Activated naive CD8-positive, alpha-beta T cell treated with anti-CD3 and anti-CD28 coated beads, Interleukin-2, amount 50 U/mL, for 24 hours (primary cell): Measurements from ENCODE around the gene BRD7.

Experiments
- ATAC-seq: fragments of 150-1000 bp; cut with Tn5 transposase; one replicate; pipeline ENCODE4 v1.10.0; 2021
- DNase-seq: peaks from one replicate; pipeline ENCODE4 v3.0.0; 2021
- H3K27ac Mint-ChIP-seq: one replicate; pipeline ENCODE4 v1.8.0; 2021; ENCODE audit warnings: mild to moderate bottlenecking, mixed read lengths
- H3K27me3 Mint-ChIP-seq: one replicate; pipeline ENCODE4 v1.8.0; 2021; ENCODE audit warnings: mixed read lengths
- H3K36me3 Mint-ChIP-seq: one replicate; pipeline ENCODE4 v1.8.0; 2021; ENCODE audit warnings: low read depth, mixed read lengths
- H3K4me1 Mint-ChIP-seq: one replicate; pipeline ENCODE4 v1.8.0; 2021; ENCODE audit warnings: mixed read lengths
- H3K4me3 Mint-ChIP-seq: one replicate; pipeline ENCODE4 v1.8.0; 2021; ENCODE audit warnings: mild to moderate bottlenecking, moderate library complexity, mixed read lengths
- H3K9me3 Mint-ChIP-seq: one replicate; pipeline ENCODE4 v1.8.0; 2021; ENCODE audit warnings: mixed read lengths

BRD7 gene

GRCh38 chr16:50395763-50396710 is 27.2 kb upstream of the BRD7 start:
- Mint-ChIP-seq H3K27ac (no peak overlapping the region), H3K9me3 (no peaks in the 10 kb centered on the region), H3K4me3 (no peak overlapping the region), H3K27me3 (no peaks in the 10 kb centered on the region), H3K36me3 (no peaks in the 10 kb centered on the region), H3K4me1 (peaks cover 16% of the 10 kb centered on the region)
- DNase-seq (no peak), ATAC-seq (no peak)

GRCh38 chr16:50393858-50394802 is 25.3 kb upstream of the BRD7 start:
- DNase-seq (no peak), ATAC-seq (no peak)
- no peaks in the 10 kb centered on the region for H3K27me3 Mint-ChIP-seq
- H3K27ac Mint-ChIP-seq: no peak overlapping the region
- H3K9me3 Mint-ChIP-seq: no peaks in the 10 kb centered on the region
- H3K36me3 Mint-ChIP-seq: no peaks in the 10 kb centered on the region
- H3K4me3 Mint-ChIP-seq: no peak overlapping the region
- peaks cover 16% of the 10 kb centered on the region for H3K4me1 Mint-ChIP-seq

GRCh38 chr16:50393416-50393815 is 24.6 kb upstream of the BRD7 start:
- DNase-seq: no peak
- Mint-ChIP-seq H3K27ac (no peak overlapping the region), H3K27me3 (no peaks in the 10 kb centered on the region), H3K4me1 (peaks cover 16% of the 10 kb centered on the region), H3K9me3 (no peaks in the 10 kb centered on the region), H3K36me3 (no peaks in the 10 kb centered on the region), H3K4me3 (no peak overlapping the region)
- no peak for ATAC-seq

- no peak for ATAC-seq
- no peaks in the 10 kb centered on the region for H3K36me3 Mint-ChIP-seq
- no peaks in the 10 kb centered on the region for H3K27me3 Mint-ChIP-seq
- DNase-seq: no peak
- H3K4me3 Mint-ChIP-seq: no peak overlapping the region
- H3K27ac Mint-ChIP-seq: no peak overlapping the region
- no peaks in the 10 kb centered on the region for H3K9me3 Mint-ChIP-seq
- peaks cover 9% of the 10 kb centered on the region for H3K4me1 Mint-ChIP-seq
Observed at GRCh38 chr16:50390914-50391716, 22.3 kb upstream of the BRD7 start.

GRCh38 chr16:50390371-50390771 is 21.6 kb upstream of the BRD7 start:
- no peak for DNase-seq
- Mint-ChIP-seq H3K9me3 (no peaks in the 10 kb centered on the region), H3K36me3 (no peaks in the 10 kb centered on the region), H3K27ac (no peak overlapping the region), H3K4me3 (no peak overlapping the region), H3K4me1 (peaks cover 3% of the 10 kb centered on the region), H3K27me3 (no peaks in the 10 kb centered on the region)
- no peak for ATAC-seq

- ATAC-seq: no peak
- Mint-ChIP-seq H3K9me3 (no peaks in the 10 kb centered on the region), H3K27ac (no peak overlapping the region), H3K27me3 (no peaks in the 10 kb centered on the region), H3K4me3 (no peak overlapping the region), H3K4me1 (no peaks in the 10 kb centered on the region), H3K36me3 (no peaks in the 10 kb centered on the region)
- DNase-seq: no peak
Observed at GRCh38 chr16:50389900-50390299, 21.1 kb upstream of the BRD7 start.

- Mint-ChIP-seq H3K27me3 (no peaks in the 10 kb centered on the region), H3K4me3 (no peak overlapping the region), H3K27ac (no peak overlapping the region), H3K36me3 (no peaks in the 10 kb centered on the region), H3K4me1 (no peaks in the 10 kb centered on the region), H3K9me3 (no peaks in the 10 kb centered on the region)
- no peak for DNase-seq
- no peak for ATAC-seq
Observed at GRCh38 chr16:50388496-50388895, 19.7 kb upstream of the BRD7 start.

- H3K4me3 Mint-ChIP-seq: no peak overlapping the region
- no peaks in the 10 kb centered on the region for H3K27me3 Mint-ChIP-seq
- no peaks in the 10 kb centered on the region for H3K9me3 Mint-ChIP-seq
- H3K27ac Mint-ChIP-seq: no peak overlapping the region
- no peaks in the 10 kb centered on the region for H3K4me1 Mint-ChIP-seq
- no peaks in the 10 kb centered on the region for H3K36me3 Mint-ChIP-seq
- no peak for ATAC-seq
- no peak for DNase-seq
Observed at GRCh38 chr16:50386774-50387173, 18.0 kb upstream of the BRD7 start.

- Mint-ChIP-seq H3K27ac (no peak overlapping the region), H3K4me3 (no peak overlapping the region), H3K36me3 (no peaks in the 10 kb centered on the region), H3K27me3 (no peaks in the 10 kb centered on the region), H3K9me3 (no peaks in the 10 kb centered on the region), H3K4me1 (no peaks in the 10 kb centered on the region)
- DNase-seq (no peak), ATAC-seq (no peak)
Observed at GRCh38 chr16:50386139-50386538, 17.4 kb upstream of the BRD7 start.

GRCh38 chr16:50384500-50385135 is 15.8 kb upstream of the BRD7 start:
- no peaks in the 10 kb centered on the region for H3K4me1 Mint-ChIP-seq
- DNase-seq (no peak), ATAC-seq (no peak)
- no peak overlapping the region for H3K4me3 Mint-ChIP-seq
- H3K9me3 Mint-ChIP-seq: no peaks in the 10 kb centered on the region
- H3K27ac Mint-ChIP-seq: no peak overlapping the region
- H3K36me3 Mint-ChIP-seq: no peaks in the 10 kb centered on the region
- H3K27me3 Mint-ChIP-seq: no peaks in the 10 kb centered on the region

GRCh38 chr16:50381679-50382440 is 13.1 kb upstream of the BRD7 start:
- DNase-seq: no peak
- no peak overlapping the region for H3K27ac Mint-ChIP-seq
- H3K27me3 Mint-ChIP-seq: no peaks in the 10 kb centered on the region
- no peak for ATAC-seq
- H3K36me3 Mint-ChIP-seq: no peaks in the 10 kb centered on the region
- H3K4me1 Mint-ChIP-seq: no peaks in the 10 kb centered on the region
- H3K9me3 Mint-ChIP-seq: no peaks in the 10 kb centered on the region
- H3K4me3 Mint-ChIP-seq: no peak overlapping the region

- no peak for ATAC-seq
- no peak for DNase-seq
- no peaks in the 10 kb centered on the region for H3K27me3 Mint-ChIP-seq
- H3K36me3 Mint-ChIP-seq: no peaks in the 10 kb centered on the region
- H3K27ac Mint-ChIP-seq: no peak overlapping the region
- H3K9me3 Mint-ChIP-seq: no peaks in the 10 kb centered on the region
- no peak overlapping the region for H3K4me3 Mint-ChIP-seq
- H3K4me1 Mint-ChIP-seq: no peaks in the 10 kb centered on the region
Observed at GRCh38 chr16:50378417-50378816, 9.6 kb upstream of the BRD7 start.

GRCh38 chr16:50377001-50377400 is 8.2 kb upstream of the BRD7 start:
- no peak for DNase-seq
- H3K4me3 Mint-ChIP-seq: no peak overlapping the region

More at GRCh38 chr16:50377001-50377400, 8.2 kb upstream of the BRD7 start:
- Mint-ChIP-seq H3K9me3 (no peaks in the 10 kb centered on the region), H3K27ac (no peak overlapping the region), H3K4me1 (no peaks in the 10 kb centered on the region), H3K27me3 (no peaks in the 10 kb centered on the region), H3K36me3 (no peaks in the 10 kb centered on the region)
- no peak for ATAC-seq
